Transverse colon (tissue), 3 donors: ENCODE data around the gene OR5L1.

Source experiments
- CTCF ChIP-seq, 5 experiments: fragments of 200-600 bp in 3 of 5; fragments of 450-650 bp in 2 of 5; sonication (generic) in 3 of 5; IDR thresholded peaks; 1 replicate in 2 of 5; 2 replicates in 3 of 5; pipeline ENCODE4 v1.5.1; 2016 to 2017; ENCODE audit warnings: antibody characterized with exemption in 5 of 5, inconsistent platforms in 3 of 5, mild to moderate bottlenecking in 2 of 5, moderate library complexity in 1 of 5
- EP300 ChIP-seq: sonication (generic); formaldehyde crosslinking; IDR thresholded peaks from one replicate; pipeline ENCODE4 v1.6.1; 2017; ENCODE audit warnings: antibody characterized with exemption, low read depth
- POLR2A ChIP-seq: fragments of 450-650 bp; IDR thresholded peaks from one replicate; pipeline ENCODE4 v1.6.1; 2016; ENCODE audit warnings: antibody characterized with exemption, mild to moderate bottlenecking, moderate library complexity

GRCh38 chr11:55819330-55819729, 8.2 kb downstream of the OR5L1 start, which contains the start of gene OR5D18:
- TF ChIP-seq CTCF (IDR thresholded peaks at IDR 0.05) (no peak), POLR2A (no peak), EP300 (no peak)
